Measurements from ENCODE around the gene ZHX3.

Gene ZHX3

DNA sequence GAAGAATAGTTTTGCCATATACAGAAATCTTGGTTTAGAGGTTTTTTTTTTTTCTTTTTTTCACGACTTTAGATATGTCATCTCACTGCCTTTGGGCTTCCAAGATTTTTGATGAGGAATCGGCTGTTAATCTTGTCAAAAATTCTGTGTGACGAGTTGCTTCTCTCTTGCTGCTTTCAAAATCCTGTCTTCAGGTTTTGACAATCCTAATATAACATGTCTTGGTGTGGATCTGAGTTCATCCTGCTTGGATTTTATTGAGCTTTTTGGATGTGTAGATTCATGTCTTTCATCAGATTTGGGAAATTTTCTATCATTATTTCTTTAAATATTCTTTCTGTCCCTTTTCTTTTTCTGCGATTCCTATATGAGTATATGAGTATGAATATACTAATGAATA is 119.1 kb downstream of the ZHX3 start:
- TF ChIP-seq, protein P1, sequence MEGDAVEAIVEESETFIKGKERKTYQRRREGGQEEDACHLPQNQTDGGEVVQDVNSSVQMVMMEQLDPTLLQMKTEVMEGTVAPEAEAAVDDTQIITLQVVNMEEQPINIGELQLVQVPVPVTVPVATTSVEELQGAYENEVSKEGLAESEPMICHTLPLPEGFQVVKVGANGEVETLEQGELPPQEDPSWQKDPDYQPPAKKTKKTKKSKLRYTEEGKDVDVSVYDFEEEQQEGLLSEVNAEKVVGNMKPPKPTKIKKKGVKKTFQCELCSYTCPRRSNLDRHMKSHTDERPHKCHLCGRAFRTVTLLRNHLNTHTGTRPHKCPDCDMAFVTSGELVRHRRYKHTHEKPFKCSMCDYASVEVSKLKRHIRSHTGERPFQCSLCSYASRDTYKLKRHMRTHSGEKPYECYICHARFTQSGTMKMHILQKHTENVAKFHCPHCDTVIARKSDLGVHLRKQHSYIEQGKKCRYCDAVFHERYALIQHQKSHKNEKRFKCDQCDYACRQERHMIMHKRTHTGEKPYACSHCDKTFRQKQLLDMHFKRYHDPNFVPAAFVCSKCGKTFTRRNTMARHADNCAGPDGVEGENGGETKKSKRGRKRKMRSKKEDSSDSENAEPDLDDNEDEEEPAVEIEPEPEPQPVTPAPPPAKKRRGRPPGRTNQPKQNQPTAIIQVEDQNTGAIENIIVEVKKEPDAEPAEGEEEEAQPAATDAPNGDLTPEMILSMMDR (IDR thresholded peaks at IDR 0.05; ENCODE audit: control insufficient read depth, insufficient read depth, low read depth, low read length, missing control alignments), result no peak
- no peak for DNase-seq (ENCODE audit: low read depth)
- H3K4me3 ChIP-seq (ENCODE audit: control insufficient read depth, low read depth, low read length), result no peak overlapping the region

DNA sequence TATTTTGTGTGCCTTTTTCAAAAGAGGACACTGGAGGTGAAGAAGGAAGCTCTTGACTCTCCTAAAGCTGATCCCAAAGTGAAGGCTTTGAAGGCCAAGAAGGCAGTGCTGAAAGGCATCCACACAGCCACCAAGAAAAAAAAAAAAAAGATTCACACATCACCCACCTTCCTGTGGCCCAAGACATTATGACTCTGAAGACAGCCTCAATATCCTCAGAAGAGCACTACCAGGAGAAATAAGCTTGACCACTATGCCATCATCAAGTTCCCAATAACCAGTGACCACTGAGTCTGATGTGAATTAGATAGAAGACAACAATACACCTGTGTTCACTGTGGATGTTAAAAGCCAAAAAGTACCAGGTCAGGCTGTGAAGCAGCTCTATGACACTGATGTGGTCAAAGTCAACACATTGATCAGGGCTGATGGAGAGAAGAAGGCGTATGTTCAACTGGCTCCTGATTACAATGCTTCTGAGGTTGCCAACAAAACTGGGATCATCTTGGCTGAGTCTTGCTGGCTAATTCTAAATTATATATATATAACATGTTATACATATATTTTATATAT is 120.8 kb downstream of the ZHX3 start:
- no peak overlapping the region for H3K4me3 ChIP-seq (ENCODE audit: control insufficient read depth, low read depth, low read length)
- no peak for DNase-seq (ENCODE audit: low read depth)
- TF ChIP-seq, protein P1 (IDR thresholded peaks at IDR 0.05; ENCODE audit: control insufficient read depth, insufficient read depth, low read depth, low read length, missing control alignments), result no peak

DNA sequence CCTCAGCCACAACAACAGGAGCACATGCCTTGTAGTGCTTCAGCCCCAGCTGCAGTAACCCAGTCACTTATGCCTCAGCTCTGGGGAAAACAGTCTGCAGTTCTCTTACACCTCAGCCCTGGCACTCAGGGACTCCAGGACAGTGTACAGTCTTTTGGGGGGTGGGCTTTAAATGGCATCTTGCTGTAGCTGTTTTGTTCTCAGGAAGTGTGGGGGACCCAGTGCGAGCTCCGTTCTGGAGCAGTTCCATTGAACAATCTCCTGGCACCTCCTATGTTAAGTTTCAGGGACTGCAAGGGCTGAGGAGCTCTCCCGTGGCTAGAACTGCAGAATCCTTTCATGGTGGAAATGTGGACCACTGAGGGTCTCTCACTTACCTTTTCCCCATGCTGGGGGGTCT is 125.0 kb downstream of the ZHX3 start:
- no peak for DNase-seq (ENCODE audit: low read depth)
- H3K4me3 ChIP-seq (ENCODE audit: control insufficient read depth, low read depth, low read length), result no peak overlapping the region
- TF ChIP-seq, protein P1 (IDR thresholded peaks at IDR 0.05; ENCODE audit: control insufficient read depth, insufficient read depth, low read depth, low read length, missing control alignments), result no peak

DNA sequence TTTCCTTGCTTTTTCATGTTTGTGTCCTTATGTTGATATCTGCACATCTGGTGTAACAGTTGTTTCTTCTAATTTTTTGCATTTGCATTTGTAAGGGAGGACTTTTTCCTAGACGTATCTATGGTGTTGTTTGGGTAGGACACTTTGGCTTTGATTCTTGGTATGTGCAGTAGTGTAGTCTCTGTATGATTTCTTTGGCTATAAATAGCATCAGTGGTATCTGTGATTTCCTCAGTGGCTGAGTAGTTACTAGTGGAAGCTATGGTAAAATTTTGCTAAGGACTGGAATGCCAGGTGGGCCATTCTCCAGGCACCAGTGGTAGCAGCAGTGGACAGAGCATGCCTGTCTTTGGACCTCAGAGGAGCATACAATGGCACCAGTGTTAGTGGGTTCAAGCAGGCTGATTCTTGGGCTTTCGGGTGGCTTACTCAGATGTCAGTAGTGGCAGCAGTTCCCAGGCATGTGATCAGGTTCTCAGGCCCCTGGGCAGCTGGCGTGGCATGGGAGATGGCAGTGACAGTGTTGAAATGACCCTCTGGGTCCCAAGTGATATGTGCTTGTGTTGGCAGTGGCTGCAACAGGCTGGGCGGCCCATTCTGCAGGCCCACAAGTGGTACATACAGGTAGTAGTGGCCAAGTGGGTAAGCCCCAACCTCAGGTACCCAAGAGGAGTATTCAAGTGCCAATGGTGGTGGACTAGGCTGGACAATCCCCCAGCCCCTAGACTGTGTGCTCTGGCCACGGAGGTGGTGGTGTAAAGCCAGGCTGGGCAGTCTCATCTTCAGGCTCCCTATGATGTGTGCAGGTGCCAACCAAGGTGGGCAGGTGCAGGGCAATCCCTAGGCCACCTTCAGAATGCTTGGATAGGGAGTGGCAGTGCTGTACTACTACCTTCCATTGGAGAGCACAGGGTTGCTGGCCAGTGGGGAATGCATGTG is 125.7 kb downstream of the ZHX3 start:
- DNase-seq (ENCODE audit: low read depth), result no peak
- TF ChIP-seq, protein P1 (IDR thresholded peaks at IDR 0.05; ENCODE audit: control insufficient read depth, insufficient read depth, low read depth, low read length, missing control alignments), result no peak
- no peak overlapping the region for H3K4me3 ChIP-seq (ENCODE audit: control insufficient read depth, low read depth, low read length)

DNA sequence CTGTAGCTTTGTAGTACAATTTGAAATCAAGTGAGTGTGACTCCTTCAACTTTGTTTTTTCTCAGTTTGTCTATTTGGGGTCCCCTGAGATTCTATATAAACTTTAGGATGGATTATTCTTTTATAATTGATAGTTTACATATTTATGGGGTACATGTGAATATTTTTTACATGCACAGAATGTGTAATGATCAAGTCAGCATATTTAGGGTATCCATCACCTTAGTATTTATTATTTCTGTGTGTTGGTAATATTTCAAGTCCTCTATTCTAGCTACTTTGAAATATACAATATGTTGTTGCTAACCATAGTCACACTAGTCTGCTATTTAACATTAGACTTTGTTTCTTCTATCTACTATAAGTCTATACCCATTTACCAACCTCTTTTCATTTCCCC is 129.9 kb downstream of the ZHX3 start:
- DNase-seq (ENCODE audit: low read depth), result no peak
- no peak overlapping the region for H3K4me3 ChIP-seq (ENCODE audit: control insufficient read depth, low read depth, low read length)
- TF ChIP-seq, protein P1 (IDR thresholded peaks at IDR 0.05; ENCODE audit: control insufficient read depth, insufficient read depth, low read depth, low read length, missing control alignments), result no peak

DNA sequence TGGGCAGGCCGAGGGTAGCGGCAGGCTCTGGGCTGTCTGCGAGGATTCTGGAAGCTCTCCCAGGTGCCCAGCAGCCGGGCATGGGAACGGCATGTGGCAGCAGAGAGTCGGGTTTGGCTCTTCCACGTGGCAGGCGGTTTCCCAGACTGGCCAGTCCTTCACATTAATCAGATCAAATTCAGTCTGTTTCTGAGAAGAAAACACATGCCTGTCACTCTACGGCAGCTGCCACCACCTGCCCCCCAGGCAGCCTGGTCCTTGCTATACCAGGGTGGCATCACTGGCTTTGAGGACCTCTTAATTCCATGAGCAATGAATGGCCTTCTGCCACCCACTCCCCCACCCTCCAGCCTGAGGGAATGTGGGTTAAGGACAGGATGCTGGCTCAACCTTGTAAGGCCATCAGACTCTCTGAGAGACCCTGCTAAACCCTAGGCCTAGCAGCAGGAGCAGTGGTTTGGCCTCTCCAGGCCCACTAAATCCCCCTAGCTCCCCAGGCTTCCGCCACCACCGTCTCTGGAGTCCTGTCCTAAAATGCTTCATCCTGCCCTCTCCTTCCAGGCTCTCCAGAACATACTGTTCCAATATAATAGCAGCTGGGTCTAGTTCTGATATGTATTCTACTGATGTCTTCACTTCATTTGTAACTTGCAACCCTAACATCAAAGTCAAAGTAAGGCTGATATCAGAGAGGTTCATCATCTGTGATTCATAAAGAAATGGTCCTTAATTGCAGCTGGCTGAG is 132.3 kb downstream of the ZHX3 start:
- TF ChIP-seq, protein P1 (IDR thresholded peaks at IDR 0.05; ENCODE audit: control insufficient read depth, insufficient read depth, low read depth, low read length, missing control alignments), result peak; percentile 12
- DNase-seq (ENCODE audit: low read depth), result no peak
- H3K4me3 ChIP-seq (ENCODE audit: control insufficient read depth, low read depth, low read length), result no peak overlapping the region

All from AG09309 (cell line).